ENCODE data around the gene ZNF117. TPM values are rescaled to one million over a fixed set of nuclear protein-coding genes. Genes with fewer than 3 reads are reported as not detected.
A peak's percentile ranks its signal among the peaks of the same experiment; 100 is the strongest.
"Not testable (repeated sequence)": the region's sequence is repeated elsewhere in the genome, so short reads cannot be mapped to it uniquely, and the experiment has no call there.

ZNF117 gene
- polyA plus RNA-seq, 1 donor from 2014 or later, result 2.4 TPM

DNA sequence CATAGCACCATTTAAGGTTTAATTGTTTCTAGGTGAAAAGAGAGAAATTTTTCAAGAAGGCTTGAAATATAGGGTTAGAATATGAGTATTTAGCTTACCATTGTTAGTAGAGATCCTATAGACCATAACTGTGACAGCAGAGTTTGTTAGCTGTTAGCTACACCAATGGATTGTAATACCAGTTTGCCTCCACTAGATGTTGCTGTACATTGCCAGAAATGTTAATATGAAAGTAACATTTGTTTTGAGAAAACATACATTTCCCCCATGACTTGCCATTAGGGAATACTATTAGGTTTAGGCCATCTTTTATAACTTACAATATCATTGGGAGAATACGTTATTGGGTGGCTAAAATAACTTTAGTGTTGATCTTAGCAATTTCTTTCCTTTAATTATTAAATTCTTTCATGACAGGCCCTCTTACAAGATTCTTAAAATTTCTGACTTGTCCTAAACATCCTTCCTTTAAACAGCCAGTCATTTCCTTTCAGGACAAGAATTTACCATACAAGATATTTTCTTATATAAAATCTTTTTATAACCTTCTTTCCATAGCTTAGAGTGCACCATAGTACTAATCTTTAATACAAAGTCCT, 39.5 kb downstream of the ZNF117 start:
- no peak overlapping the region for H3K4me3 Mint-ChIP-seq
- H3K36me3 Mint-ChIP-seq, result no peaks in the 10 kb centered on the region
- H3K27ac Mint-ChIP-seq, result no peak overlapping the region
- peaks cover 2 to 5% (median 4%) of the 10 kb centered on the region in 3 donors for H3K4me1 Mint-ChIP-seq
- H3K9me3 Mint-ChIP-seq, result peaks cover 0 to 2% (median 0%) of the 10 kb centered on the region in 3 donors
- peaks cover 21% of the 10 kb centered on the region for H3K27me3 Mint-ChIP-seq

DNA sequence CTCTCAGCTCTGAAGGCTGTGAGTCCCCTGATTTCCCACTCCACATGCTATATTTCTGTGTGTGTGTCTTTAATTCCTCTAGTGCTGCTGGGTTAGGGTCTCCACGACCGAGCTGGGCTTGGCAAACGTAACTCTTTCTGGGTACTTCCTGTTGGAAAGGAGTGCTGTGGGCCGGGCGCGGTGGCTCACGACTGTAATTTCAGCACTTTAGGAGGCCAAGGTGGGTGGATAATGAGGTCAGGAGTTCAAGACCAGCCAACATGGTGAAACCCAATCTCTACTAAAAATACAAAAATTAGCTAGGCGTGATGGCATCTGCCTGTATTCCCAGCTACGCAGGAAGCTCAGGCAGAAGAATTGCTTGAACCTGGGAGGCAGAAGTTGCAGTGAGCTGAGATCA, 40.2 kb downstream of the ZNF117 start:
- not testable (repeated sequence) for H3K27ac Mint-ChIP-seq, H3K36me3 Mint-ChIP-seq, H3K4me3 Mint-ChIP-seq, H3K4me1 Mint-ChIP-seq, H3K9me3 Mint-ChIP-seq
- H3K27me3 Mint-ChIP-seq, result peaks cover 21% of the 10 kb centered on the region

DNA sequence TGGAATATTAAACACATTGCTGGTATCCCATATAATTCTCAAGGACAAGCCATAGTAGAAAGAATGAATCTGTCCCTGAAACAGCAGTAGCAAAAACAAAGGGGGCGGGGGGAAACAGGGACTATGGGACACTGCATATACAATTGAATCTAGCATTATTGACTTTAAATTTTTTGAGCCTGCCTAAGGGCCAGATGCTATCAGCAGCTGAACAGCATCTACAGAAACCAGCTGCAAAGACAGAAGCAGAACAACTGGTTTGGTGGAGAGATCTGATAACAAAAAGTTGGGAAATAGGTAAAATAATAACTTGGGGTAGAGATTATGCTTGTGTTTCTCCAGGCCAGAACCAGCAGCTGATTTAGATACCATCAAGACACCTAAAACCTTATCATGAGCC, 42.1 kb downstream of the ZNF117 start:
- not testable (repeated sequence) for H3K27ac Mint-ChIP-seq, H3K4me1 Mint-ChIP-seq, H3K36me3 Mint-ChIP-seq, H3K4me3 Mint-ChIP-seq, H3K9me3 Mint-ChIP-seq
- peaks cover 21% of the 10 kb centered on the region for H3K27me3 Mint-ChIP-seq

DNA sequence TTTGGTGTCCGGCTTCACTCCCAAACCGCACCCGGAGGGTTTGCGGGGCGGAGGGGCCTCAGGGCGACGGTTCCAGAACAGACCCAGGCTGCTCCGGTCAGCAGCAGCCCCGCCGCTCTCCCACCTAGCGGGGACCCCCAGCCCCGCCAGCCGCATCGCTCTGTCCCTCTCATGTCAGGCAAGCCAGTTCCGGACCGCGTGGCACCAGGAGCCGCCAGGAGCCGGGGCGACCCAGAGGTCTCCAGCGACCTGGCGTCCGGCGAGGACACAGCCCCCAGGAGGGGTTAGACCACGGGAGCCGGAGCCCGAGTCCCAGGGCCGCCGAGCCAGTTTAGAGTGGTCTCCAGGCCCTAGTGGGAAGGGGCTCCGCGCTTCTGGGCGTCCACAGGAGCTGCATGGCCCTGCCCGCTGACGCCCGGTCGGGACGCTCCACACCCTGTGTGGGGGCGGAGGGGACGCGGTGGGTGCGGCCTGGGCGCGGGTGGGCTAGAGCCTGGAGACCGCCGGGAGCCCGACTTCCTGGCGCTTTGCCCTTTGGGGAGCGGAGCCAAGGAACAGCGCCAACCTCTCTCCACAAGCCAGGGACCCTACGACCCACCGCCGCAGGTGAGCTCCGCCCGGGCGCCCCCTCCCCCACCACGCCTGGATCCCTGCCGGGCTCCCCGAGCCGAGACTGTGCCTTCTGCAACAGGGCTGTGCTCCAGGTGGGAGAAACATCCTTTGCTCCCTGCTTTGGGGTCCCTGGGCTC, 43.4 kb downstream of the ZNF117 start:
- Mint-ChIP-seq H3K36me3 (no peaks in the 10 kb centered on the region), H3K4me3 (peak overlapping the region in 2 of 4 donors; percentile 6 to 49), H3K27me3 (peaks cover 21% of the 10 kb centered on the region), H3K27ac (no peak overlapping the region), H3K9me3 (no peaks in the 10 kb centered on the region), H3K4me1 (peaks cover 2 to 5% (median 4%) of the 10 kb centered on the region in 3 donors)

DNA sequence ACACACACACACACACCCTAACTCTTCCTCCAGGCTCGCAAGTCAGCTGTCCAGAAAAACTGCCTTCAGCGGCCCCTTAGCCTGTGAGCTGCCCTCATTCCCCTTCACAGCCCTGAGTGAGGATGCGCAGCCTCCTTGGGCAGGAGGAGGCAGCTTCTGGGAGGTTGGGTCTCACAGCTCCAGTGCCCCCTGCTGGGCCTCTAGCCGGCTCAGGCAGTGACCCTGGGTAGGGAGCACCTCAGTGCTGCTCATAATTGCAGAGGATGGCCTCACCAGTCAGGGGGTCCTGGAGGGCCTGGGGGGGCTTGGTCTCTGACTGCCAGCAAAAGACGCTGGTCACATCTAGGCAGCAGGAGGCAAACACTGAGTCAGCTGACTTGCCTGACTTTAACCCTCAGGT, 44.1 kb downstream of the ZNF117 start:
- no peak overlapping the region for H3K27ac Mint-ChIP-seq
- H3K9me3 Mint-ChIP-seq, result no peaks in the 10 kb centered on the region
- peaks cover 2 to 5% (median 4%) of the 10 kb centered on the region in 3 donors for H3K4me1 Mint-ChIP-seq
- H3K36me3 Mint-ChIP-seq, result no peaks in the 10 kb centered on the region
- peaks cover 21% of the 10 kb centered on the region for H3K27me3 Mint-ChIP-seq
- H3K4me3 Mint-ChIP-seq, result no peak overlapping the region

DNA sequence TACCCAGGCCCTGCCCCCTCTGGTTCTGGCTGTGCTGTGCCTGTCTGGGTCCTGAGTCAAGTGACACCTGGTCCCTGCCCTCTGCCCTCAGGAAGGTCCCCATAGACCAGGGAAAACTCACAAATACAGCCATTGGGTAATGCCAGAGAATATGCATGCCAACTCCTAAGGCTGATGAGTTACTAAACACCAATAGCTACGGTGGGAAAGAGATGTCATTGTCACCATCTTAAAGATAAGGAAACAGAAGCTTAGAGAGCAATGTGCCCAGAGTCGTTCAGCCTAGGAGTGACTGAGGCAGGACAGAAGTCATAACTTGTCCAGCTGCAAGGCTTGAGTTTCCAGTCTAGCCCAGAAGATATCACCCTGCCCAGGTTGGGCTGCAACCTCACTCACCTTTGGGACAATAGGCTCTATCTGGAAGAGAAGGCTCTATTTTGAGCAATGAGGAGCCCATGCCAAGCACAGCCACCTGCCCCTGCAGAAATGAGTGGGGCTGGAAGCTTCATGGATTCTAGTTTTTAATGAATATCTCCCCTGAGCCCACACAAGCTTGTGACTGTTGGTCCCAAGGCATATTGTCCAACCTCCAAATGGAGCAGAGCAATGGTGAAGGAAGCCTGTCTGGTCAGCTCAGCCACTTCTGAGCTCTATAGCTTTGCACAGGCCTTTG, 45.2 kb downstream of the ZNF117 start:
- H3K27ac Mint-ChIP-seq, result no peak overlapping the region
- peak overlapping the region in 1 of 4 donors; percentile 8 for H3K4me3 Mint-ChIP-seq
- H3K27me3 Mint-ChIP-seq, result peaks cover 15% of the 10 kb centered on the region
- no peaks in the 10 kb centered on the region for H3K9me3 Mint-ChIP-seq
- H3K36me3 Mint-ChIP-seq, result peaks cover under 1% of the 10 kb centered on the region
- H3K4me1 Mint-ChIP-seq, result peaks cover 2 to 4% (median 3%) of the 10 kb centered on the region in 3 donors

DNA sequence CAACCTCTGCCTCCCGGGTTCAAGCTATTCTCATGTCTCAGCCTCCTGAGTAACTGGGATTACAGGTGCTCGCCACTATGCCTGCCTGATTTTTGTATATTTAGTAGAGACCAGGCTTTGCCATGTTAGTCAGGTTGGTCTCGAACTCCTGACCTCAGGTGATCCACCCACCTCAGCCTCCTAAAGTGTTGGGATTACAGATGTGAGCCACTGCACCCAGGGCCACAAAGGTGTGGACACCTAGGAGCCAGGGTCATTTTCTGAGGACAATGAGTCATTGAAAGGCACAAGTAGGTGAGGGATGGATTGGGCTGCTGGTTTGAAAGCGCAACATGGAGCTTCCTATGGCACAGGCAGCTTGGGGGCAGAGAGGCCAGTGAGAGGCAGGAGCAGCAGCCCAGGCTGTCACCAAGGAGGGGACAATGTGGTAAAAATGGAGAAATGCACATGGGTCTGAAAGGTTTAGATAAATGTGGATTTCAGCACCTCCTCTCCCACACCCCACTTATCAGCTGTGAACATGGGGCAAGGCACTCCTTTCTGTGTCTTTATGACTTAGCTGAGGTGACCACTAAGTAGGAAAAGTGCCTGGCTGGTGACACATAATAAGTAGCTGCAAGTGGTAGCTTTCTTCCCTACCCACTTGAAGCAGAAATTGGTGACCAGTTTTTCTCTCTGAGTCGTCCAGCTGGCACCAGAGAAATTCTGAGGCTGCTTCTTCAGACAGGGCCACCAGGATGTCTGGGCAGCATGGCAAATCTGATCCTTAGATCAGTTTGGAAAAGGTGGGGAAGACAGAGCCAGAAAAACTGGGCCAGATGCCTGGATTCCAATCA, 46.0 kb downstream of the ZNF117 start:
- not testable (repeated sequence) for H3K27ac Mint-ChIP-seq, H3K36me3 Mint-ChIP-seq, H3K9me3 Mint-ChIP-seq, H3K4me1 Mint-ChIP-seq, H3K4me3 Mint-ChIP-seq
- H3K27me3 Mint-ChIP-seq, result peaks cover 15% of the 10 kb centered on the region

DNA sequence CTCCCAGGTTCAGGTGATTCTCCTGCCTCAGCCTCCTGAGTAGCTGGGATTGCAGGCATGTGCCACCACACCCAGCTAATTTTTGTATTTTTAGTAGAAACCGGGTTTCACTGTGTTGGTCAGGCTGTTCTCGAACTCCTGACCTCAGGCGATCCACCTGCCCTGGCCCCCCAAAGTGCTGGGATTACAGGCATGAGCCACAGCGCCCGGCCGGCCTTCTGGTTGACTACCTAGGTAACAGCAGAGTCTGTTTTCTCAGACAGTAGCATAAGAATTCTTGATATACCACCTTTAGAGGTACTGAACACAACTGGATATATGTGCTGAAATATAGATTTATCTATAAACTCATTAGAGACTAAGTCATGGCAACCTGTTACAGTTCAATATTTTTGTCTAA, 50.8 kb downstream of the ZNF117 start:
- H3K36me3 Mint-ChIP-seq, H3K4me1 Mint-ChIP-seq, H3K4me3 Mint-ChIP-seq, H3K27ac Mint-ChIP-seq, H3K9me3 Mint-ChIP-seq, H3K27me3 Mint-ChIP-seq: not testable (repeated sequence)

DNA sequence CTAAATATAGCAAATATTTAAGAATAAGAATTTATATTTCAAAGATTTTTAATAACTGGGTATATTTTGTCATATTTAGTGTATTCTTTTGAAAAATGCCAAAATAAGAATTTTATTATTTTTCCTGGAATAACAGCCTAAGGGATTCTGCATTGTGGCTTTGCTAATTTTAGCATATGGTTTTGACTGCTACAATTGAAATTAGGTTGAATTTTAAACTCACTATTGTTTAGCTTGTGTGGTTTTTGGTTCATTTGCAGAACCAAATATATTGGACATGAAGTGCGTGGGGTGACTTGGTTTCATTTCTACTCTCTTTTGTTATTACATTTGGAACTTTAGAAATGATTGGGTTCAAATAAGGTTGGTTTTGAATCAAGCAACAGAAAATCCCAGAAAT, 52.3 kb downstream of the ZNF117 start:
- H3K4me3 Mint-ChIP-seq, result no peak overlapping the region
- peaks cover 3 to 9% (median 7%) of the 10 kb centered on the region in 3 donors for H3K9me3 Mint-ChIP-seq
- no peaks in the 10 kb centered on the region for H3K27me3 Mint-ChIP-seq
- H3K4me1 Mint-ChIP-seq, result no peaks in the 10 kb centered on the region
- peaks cover 1% of the 10 kb centered on the region for H3K36me3 Mint-ChIP-seq
- no peak overlapping the region for H3K27ac Mint-ChIP-seq

DNA sequence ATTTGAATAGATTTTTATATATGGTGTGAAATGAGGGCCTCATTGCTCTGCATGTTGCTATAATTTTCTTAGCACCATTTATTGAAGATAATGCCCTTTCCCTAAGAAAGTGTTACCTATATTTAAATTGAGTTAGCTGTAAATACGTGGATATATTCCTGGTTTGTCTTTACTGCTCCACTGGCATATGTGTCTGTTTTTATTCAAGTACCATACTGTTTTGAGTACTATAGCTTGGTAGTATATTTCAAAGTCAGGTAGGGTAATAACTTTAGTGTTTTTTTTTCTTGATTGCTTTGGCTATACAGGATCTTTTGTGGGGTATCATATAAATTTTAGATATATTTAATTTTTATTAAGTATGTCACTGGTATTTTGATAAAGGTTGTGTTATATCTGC, 56.4 kb downstream of the ZNF117 start:
- H3K27ac Mint-ChIP-seq, result no peak overlapping the region
- no peaks in the 10 kb centered on the region for H3K4me1 Mint-ChIP-seq
- H3K9me3 Mint-ChIP-seq, result peaks cover 3 to 15% (median 14%) of the 10 kb centered on the region in 3 donors
- H3K4me3 Mint-ChIP-seq, result no peak overlapping the region
- H3K36me3 Mint-ChIP-seq, result no peaks in the 10 kb centered on the region
- H3K27me3 Mint-ChIP-seq, result no peaks in the 10 kb centered on the region

DNA sequence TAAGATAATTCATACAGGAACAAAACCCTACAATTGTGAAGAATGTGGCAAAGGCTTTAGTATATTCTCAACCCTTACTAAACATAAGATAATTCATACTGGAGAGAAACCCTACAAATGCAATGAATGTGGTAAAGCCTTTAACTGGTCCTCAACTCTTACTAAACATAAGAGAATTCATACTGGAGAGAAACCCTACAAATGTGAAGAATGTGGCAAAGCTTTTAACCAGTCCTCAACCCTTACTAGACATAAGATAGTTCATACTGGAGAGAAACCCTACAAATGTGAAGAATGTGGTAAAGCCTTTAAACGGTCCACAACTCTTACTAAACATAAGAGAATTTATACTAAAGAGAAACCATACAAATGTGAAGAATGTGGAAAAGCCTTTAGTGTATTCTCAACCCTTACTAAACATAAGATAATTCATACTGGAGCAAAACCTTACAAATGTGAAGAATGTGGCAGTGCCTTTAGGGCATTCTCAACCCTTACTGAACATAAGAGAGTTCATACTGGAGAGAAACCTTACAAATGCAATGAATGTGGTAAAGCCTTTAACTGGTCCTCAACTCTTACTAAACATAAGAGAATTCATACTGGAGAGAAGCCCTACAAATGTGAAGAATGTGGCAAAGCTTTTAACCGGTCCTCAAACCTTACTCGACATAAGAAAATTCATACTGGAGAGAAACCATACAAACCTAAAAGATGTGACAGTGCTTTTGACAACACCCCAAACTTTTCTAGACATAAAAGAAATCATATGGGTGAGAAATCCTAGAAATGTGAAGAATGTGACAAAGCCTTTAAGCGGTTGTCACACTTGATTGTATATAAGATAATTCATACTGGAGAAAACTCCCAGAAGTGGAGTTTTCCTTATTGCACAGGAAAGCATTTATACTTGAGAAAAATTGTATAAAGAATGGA, 62.3 kb downstream of the ZNF117 start:
- H3K27ac Mint-ChIP-seq, H3K27me3 Mint-ChIP-seq, H3K4me1 Mint-ChIP-seq: not testable (repeated sequence)
- peaks cover 12 to 41% (median 36%) of the 10 kb centered on the region in 3 donors for H3K9me3 Mint-ChIP-seq
- H3K36me3 Mint-ChIP-seq, result peaks cover 40% of the 10 kb centered on the region
- peak overlapping the region in 1 of 4 donors; percentile 14 for H3K4me3 Mint-ChIP-seq
